ENCODE results near the gene DYSF.
A peak's percentile ranks its signal among the peaks of the same experiment; 100 is the strongest.

DYSF gene

GRCh38 chr2:71614976-71615766 is 161.8 kb downstream of the DYSF start:
- DNase-seq (ENCODE audit: low spot score): peak; percentile 96

GRCh38 chr2:71615767-71616730 is 162.7 kb downstream of the DYSF start:
- no peak for DNase-seq (ENCODE audit: low spot score)

- DNase-seq (ENCODE audit: low spot score): no peak
Observed at GRCh38 chr2:71617266-71617665, 163.9 kb downstream of the DYSF start.

GRCh38 chr2:71618327-71619113 is 165.2 kb downstream of the DYSF start:
- DNase-seq (ENCODE audit: low spot score): no peak

GRCh38 chr2:71619230-71619741 is 165.9 kb downstream of the DYSF start:
- no peak for DNase-seq (ENCODE audit: low spot score)

GRCh38 chr2:71620116-71620515 is 166.8 kb downstream of the DYSF start:
- DNase-seq (ENCODE audit: low spot score): no peak

- no peak for DNase-seq (ENCODE audit: low spot score)
Observed at GRCh38 chr2:71620851-71621251, 167.5 kb downstream of the DYSF start.

- no peak for DNase-seq (ENCODE audit: low spot score)
Observed at GRCh38 chr2:71629273-71629672, 175.9 kb downstream of the DYSF start.

GRCh38 chr2:71629771-71630453 is 176.6 kb downstream of the DYSF start:
- DNase-seq (ENCODE audit: low spot score): no peak

- no peak for DNase-seq (ENCODE audit: low spot score)
Observed at GRCh38 chr2:71630454-71631328, 177.3 kb downstream of the DYSF start.

- DNase-seq (ENCODE audit: low spot score): no peak
Observed at GRCh38 chr2:71631411-71631931, 178.1 kb downstream of the DYSF start.

- DNase-seq (ENCODE audit: low spot score): no peak
Observed at GRCh38 chr2:71633086-71633485, 179.7 kb downstream of the DYSF start.

- DNase-seq (ENCODE audit: low spot score): no peak
Observed at GRCh38 chr2:71634567-71634966, 181.2 kb downstream of the DYSF start.

GRCh38 chr2:71635798-71636197 is 182.4 kb downstream of the DYSF start:
- DNase-seq (ENCODE audit: low spot score): no peak

GRCh38 chr2:71637168-71637567 is 183.8 kb downstream of the DYSF start:
- DNase-seq (ENCODE audit: low spot score): no peak

GRCh38 chr2:71637736-71638135 is 184.4 kb downstream of the DYSF start:
- DNase-seq (ENCODE audit: low spot score): no peak

- DNase-seq (ENCODE audit: low spot score): no peak
Observed at GRCh38 chr2:71639735-71640134, 186.4 kb downstream of the DYSF start.

GRCh38 chr2:71640489-71640888 is 187.1 kb downstream of the DYSF start:
- no peak for DNase-seq (ENCODE audit: low spot score)

- no peak for DNase-seq (ENCODE audit: low spot score)
Observed at GRCh38 chr2:71643674-71644357, 190.5 kb downstream of the DYSF start.

All from cerebellar cortex (tissue), 1 donor.